AG08396 (cell line): ENCODE measurements around the gene MYCBPAP.

Experiments used
- DNase-seq: peaks from one replicate; pipeline ENCODE4 v3.0.0; 2012; ENCODE audit warnings: low spot score, mixed read lengths

The MYCBPAP gene

DNA sequence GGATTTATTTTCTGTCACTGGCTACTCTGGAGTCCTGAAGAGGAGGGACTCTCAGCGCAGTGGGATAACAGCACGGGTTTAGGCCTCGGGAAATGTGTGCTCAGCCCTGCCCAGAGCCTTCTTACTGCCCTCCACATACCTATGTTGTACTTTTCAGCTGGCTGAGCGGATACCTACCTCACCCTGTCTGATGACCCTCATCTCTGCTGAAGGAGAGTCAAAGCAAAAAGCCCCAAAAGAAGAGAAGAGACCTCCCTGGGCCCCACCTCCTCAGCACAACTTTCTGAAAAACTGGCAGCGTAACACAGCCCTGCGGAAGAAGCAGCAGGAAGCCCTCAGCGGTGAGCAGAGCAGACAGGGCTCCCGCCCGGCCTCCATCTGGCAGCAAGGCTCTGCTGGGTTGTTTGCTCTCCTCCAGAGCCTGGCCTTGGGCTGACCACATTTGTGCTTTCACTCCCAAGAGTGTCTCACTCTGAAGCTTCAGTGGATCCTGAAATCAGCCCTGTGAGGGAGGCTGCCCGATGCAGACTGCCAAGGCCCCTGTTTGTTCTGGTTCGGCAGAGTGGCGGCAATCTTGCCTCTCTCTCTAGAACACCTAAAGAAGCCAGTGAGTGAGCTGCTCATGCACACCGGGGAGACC, 10.3 kb downstream of the MYCBPAP start:
- DNase-seq = no peak

DNA sequence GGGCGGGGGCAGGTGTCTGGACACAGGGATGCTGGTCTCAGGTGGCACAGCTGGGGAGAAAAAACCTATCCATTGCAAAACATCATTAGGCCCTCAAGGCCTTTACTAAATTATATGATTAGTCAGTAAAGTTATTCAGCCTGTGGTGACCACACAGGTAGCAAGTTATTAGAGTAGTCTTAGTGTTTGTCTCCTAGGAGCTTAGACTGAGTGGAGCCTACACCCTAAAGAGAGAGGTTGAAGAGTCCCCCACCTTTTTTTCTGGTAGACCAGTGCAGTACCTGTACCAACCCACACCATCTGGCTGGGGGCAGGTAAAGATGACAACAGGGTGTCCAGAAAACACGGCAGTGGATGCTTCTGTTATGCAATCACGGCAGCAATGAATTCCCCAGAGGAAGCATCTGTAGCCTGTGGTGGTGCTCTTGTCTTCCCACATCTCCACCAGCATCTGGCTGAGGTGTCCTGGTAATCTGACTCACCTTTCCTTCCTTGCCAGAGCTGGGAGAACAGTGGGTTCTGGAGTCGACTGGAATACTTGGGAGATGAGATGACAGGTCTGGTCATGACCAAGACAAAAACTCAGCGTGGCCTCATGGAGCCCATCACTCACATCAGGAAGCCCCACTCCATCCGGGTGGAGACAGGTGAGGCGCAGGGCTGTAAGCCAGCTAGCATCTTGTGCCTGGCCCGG, 11.0 kb downstream of the MYCBPAP start:
- DNase-seq = no peak

DNA sequence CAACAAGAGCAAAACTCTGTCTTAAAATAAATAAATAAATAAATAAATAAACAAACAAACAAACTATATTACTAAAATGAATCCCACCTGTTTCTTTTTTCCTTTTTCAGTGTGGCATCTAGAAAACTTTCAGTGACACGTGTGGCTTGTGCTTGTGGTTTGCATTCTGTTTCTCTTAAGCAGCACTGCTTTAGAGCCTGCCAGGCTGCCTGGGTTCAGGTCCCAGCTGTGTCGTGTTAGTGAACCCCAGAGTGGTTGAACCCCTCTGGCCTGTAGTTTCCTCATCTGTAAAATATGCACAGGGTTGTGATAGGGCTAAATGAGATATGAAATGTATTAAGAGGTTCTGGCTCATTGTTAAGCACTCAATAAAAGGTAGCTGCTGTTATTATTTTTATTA, 12.2 kb downstream of the MYCBPAP start:
- no peak for DNase-seq

DNA sequence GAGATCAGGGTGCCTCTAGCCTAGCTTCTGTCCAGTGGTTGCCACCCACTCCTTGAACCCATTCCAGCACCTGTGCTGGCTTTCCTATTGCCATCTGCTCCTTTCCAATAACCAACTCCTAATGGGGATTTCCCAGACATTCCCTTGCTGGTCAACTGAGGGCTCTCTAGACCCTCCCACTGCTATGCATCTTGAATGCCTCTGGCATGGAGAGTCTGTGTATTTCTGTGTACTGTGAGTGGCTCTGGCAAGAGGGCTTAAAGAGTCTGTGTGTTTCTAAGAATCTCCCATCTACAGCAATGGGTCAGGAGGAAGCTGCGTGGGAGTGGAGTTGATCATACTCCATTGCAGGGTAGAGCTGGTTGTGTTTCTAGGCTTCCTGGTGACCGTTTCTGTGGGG, 13.3 kb downstream of the MYCBPAP start:
- no peak for DNase-seq

- no peak for DNase-seq
Measured at GRCh38 chr17:50522766-50523165, 14.5 kb downstream of the MYCBPAP start.

- no peak for DNase-seq
Measured at GRCh38 chr17:50523208-50523607, 15.0 kb downstream of the MYCBPAP start.

DNA sequence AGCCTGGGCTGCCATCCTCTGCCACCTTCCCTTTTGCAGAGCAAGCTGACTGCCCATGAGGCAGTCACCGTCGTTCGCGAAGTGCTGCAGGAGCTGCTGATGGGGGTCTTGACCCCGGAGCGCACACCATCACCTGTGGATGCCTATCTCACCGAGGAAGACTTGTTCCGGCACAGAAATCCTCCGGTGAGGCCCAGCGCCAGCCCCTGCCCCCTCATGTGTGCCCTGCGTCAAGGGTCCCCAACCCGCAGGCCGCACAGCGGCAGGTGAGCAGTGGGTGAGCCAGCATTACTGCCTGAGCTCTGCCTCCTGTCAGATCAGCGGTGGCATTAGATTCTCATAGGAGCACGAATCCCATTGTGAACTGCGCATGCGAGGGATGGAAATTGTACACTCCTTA, 16.6 kb downstream of the MYCBPAP start:
- DNase-seq = no peak

DNA sequence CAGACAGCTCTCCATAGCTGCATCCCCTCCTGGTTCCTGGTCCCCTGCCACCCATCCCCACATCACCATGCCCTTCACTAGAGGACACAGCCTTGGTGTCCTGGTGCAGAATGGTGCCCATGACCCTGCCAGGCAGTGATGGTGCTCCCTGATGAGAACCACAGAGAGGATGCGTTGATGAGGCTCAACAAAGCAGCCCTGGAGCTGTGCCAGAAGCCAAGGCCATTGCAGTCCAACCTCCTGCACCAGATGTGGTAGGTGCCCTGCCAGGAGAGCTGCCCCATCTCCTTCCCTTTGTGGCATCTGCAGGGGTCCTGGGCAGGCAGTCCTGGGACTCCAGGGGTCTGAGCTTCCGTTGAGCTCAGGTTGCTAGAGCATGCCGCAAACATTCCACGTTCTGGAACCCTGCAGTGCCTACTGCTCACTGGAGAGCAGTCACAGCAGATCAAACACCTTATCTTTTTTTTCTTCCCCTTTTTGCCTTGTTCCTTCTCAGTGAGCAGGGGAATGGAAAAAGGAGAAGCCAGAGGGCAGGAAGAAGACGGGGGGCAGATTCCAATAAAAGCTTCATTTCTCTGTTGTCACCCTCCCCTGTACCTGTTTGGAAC, 19.0 kb downstream of the MYCBPAP start:
- DNase-seq = no peak

DNA sequence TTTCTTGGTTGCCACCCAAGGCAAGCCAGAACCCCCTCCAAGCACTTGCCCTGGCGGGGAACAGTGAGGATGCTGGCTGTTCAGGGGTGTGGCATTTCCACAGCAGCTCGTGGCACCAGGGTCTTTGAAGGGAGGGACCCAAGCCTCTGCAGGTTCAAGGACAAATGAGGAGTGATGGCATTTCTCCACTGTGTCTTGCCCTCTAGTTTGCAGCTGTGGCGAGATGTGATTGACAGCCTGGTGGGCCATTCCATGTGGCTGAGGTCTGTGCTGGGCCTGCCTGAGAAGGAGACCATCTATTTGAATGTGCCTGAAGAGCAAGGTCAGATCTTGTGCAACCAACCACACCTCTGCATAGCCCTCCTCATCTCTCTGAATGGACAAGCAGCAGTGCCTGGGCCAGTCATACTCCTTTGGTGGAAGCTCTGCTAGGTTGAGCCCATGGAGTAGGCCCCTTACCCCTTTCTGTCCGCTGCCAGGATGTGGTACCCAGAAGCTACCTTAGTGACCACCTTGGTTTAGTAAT, 19.8 kb downstream of the MYCBPAP start:
- no peak for DNase-seq

DNA sequence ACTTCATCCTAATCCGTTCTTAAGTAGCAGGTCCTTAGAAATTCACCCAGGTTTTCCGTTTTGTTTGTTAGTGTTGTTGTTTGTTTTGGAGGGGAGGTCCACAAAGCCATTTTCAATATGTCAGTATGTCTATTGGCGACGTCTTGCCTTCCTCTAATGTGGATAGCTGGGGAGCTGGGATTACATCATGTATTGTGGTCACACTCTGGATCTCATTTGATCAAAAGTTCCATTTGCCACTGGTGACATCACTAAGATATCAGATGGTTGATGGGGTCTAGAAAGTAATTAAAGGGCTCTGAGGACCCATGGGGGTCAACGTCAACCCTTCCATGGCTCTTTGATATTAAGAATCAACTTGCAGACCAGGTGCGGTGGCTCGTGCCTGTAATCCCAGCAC, 21.6 kb downstream of the MYCBPAP start:
- no peak for DNase-seq

- DNase-seq = no peak
Measured at GRCh38 chr17:50531428-50532025, 23.3 kb downstream of the MYCBPAP start.

DNA sequence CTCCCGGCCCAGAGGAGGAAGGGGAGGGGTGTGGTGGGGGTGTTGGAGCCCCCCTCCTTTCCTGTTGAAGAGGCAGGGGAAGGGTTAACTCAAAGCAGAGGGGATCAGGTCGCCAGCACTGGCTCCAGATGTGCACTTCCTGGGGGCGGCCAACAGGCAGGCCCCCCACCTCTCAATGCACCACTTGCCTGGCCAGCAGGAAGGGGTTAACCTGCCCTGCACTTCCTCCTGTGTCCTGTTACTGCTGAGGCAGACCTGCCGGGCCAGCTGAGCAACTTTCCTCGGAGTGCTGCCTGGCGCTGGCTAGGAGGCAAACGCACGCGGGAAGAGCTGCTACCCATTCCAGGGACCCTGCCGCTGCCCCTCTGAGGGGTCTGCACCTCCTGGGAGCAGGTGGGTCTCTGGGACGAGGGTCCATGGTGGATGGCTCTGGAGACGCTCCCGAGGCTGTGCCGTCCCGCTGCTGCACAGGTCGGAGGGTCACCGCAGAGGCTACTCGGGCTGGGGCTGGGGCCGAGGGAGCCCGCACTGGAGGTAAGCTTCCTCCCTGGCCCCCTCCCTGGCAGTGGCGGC, 24.3 kb downstream of the MYCBPAP start, which contains the start of gene EPN3:
Gene EPN3 (plus strand): TSS at position 284 of the 573 bp plus-strand sequence. CDS start 3,822 bp downstream, outside the sequence.
- no peak for DNase-seq

DNA sequence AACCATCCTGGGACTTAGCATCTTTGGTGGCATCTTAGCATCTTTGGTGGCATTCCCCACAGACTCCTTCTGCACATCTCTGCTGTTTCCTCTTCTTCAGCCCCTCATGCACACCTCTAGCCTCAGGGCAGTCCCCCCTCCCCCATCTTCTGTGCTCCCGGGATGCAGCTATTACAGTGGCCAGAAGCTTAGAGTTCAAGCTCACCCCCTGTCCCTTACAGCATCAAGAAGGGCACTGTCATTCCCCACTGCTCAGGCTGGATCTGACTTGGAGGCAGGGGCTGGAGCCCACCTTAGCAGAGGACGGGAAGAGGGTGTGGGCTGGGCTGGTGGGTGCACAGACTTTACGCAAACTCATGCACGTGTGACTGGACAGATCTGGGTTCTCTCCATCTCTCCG, 24.9 kb downstream of the MYCBPAP start:
- no peak for DNase-seq

DNA sequence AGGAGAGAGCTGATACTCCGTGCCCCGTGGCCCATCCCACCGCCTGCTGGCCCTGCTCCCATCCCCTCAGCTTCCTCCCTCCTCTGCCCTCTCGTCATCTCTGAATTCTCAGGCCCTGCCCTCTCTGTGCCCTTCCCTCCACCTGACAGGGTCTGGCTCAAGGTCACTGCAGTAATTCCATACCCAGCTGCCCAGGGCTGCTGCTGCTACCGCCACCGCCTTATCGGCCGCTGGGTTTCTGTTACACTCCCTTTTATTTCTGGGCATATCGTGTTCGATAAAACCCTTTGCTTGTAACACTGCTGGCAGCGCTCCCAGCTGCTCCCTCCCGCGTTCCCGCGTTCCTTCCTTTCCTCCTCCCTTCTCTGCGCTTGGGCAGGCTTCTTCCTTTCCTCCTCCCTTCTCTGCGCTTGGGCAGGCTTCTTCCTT, 25.5 kb downstream of the MYCBPAP start:
- peak; percentile 59 for DNase-seq

- no peak for DNase-seq
Measured at GRCh38 chr17:50534222-50534978, 26.2 kb downstream of the MYCBPAP start.

- DNase-seq = no peak
Measured at GRCh38 chr17:50534979-50535326, 26.7 kb downstream of the MYCBPAP start.

DNA sequence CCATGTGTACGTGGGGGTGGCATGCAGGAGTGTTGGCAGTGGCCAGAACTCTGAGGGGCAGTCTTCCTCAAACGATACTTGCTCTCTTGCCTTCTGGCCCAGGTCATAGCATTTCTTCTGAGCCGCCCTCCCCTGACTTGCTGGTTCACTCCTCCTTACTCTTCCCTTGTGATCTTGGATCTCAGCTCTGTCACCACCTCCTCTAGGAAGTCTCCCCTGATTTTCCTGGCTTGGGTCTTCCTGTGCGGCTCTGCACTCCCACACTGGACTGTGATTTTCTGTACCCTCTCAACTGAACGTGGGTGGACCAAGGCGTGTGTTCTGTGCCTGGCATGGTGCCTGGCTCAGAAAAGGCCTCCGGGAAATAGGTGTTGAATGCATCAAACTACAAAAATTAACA, 27.2 kb downstream of the MYCBPAP start:
- no peak for DNase-seq

DNA sequence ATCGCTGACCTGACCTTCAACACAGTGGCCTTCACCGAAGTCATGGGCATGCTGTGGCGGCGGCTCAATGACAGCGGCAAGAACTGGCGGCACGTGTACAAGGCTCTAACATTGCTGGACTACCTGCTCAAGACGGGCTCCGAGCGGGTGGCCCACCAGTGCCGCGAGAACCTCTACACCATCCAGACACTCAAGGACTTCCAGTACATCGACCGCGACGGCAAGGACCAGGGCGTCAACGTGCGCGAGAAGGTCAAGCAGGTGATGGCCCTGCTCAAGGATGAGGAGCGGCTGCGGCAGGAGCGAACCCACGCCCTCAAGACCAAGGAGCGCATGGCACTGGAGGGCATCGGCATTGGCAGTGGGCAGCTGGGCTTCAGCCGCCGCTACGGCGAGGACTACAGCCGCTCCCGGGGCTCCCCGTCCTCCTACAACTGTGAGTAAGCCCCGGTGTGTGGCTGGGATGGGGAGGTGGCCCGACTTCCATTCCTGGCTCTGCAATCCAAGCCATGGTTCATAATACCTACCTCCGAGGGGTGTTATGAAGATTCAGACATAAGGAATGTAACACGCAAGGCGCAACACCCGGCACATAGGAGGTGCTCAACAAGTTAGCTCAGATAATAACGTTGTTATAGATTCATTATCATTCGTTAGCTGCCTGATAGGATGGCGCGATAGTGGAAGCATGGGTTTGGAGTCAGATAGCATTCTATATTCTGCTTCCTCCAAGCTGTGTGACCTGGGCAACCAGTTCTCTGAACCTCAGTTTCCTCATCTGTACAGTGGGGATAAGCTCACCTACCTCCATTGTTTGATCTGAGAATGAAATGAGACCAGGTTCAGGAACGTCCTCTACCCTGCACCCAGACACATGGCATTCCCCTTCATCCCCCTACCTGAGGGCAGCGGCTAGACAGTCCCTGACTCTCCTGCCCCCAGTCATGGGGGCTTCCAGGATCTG, 28.7 kb downstream of the MYCBPAP start:
- no peak for DNase-seq

- no peak for DNase-seq
Measured at GRCh38 chr17:50537721-50538548, 29.7 kb downstream of the MYCBPAP start.
